Effector CD4-positive, alpha-beta T cell (primary cell): ENCODE measurements around the gene PRR20C. TPM values are rescaled to one million over a fixed set of nuclear protein-coding genes. Genes with fewer than 3 reads are reported as not detected.
"Not testable (repeated sequence)": the region's sequence is repeated elsewhere in the genome, so short reads cannot be mapped to it uniquely, and the experiment has no call there.

Experiments
- DNase-seq: peaks from one replicate; pipeline ENCODE4 v3.0.0-alpha.2; 2020
- total RNA-seq: gene quantifications from one replicate; lab custom pipeline; 2026; lab: John Stamatoyannopoulos, UW

The PRR20C gene
- not detected for total RNA-seq

GRCh38 chr13:57153761-57154160 lies at the start of gene PRR20C:
Gene PRR20C (plus strand): TSS chr13:57154061. CDS start chr13:57154448, 387 bp downstream.
- DNase-seq: not testable (repeated sequence)

GRCh38 chr13:57114945-57115344 lies 38.9 kb upstream of the PRR20C start:
- DNase-seq: no peak

GRCh38 chr13:57123681-57124080 lies 30.2 kb upstream of the PRR20C start:
- DNase-seq: no peak

GRCh38 chr13:57128909-57129308 lies 25.0 kb upstream of the PRR20C start:
- no peak for DNase-seq

GRCh38 chr13:57136093-57136492 lies 17.8 kb upstream of the PRR20C start:
- DNase-seq: no peak

- DNase-seq: no peak
These were observed 16.3 kb upstream of the PRR20C start for GRCh38 chr13:57137585-57137984.

- DNase-seq: no peak
These were observed 14.9 kb upstream of the PRR20C start for GRCh38 chr13:57138988-57139387.

- DNase-seq: not testable (repeated sequence)
These were observed 14.1 kb upstream of the PRR20C start for GRCh38 chr13:57139781-57140180.

- not testable (repeated sequence) for DNase-seq
These were observed 13.5 kb upstream of the PRR20C start, which contains the start of gene PRR20A for GRCh38 chr13:57140235-57140968. Gene PRR20A (plus strand): TSS chr13:57140918. CDS start chr13:57141305, 387 bp downstream.

GRCh38 chr13:57147188-57147587 lies 6.7 kb upstream of the PRR20C start, which contains the start of gene PRR20B:
Gene PRR20B (plus strand): TSS chr13:57147488. CDS start chr13:57147875, 387 bp downstream.
- not testable (repeated sequence) for DNase-seq

GRCh38 chr13:57148106-57148505 lies 5.8 kb upstream of the PRR20C start:
- not testable (repeated sequence) for DNase-seq

- not testable (repeated sequence) for DNase-seq
These were observed 6.5 kb downstream of the PRR20C start, which contains the start of gene PRR20D for GRCh38 chr13:57160332-57160731. Gene PRR20D (plus strand): TSS chr13:57160632. CDS start chr13:57161019, 387 bp downstream.

GRCh38 chr13:57166897-57167296 lies 13.0 kb downstream of the PRR20C start, which contains the start of gene PRR20E:
Gene PRR20E (plus strand): TSS chr13:57167197. CDS start chr13:57167584, 387 bp downstream.
- DNase-seq: not testable (repeated sequence)

- no peak for DNase-seq
These were observed 37.8 kb downstream of the PRR20C start for GRCh38 chr13:57191667-57192066.
